GM12892 (cell line): ENCODE data around the gene SHC3.

Experiments used
- POLR2A ChIP-seq: IDR thresholded peaks from 2 replicates; pipeline ENCODE4 v1.6.1; 2011; ENCODE audit warnings: low read depth, low read length, control low read depth
- POLR2AphosphoS5 ChIP-seq: IDR thresholded peaks from 2 replicates; pipeline ENCODE4 v1.6.1; 2011; ENCODE audit warnings: low read depth, low read length, control low read depth
- TAF1 ChIP-seq: IDR thresholded peaks from 2 replicates; pipeline ENCODE4 v1.6.1; 2011; ENCODE audit warnings: low read depth, mild to moderate bottlenecking, control low read depth, low read length, borderline replicate concordance

DNA sequence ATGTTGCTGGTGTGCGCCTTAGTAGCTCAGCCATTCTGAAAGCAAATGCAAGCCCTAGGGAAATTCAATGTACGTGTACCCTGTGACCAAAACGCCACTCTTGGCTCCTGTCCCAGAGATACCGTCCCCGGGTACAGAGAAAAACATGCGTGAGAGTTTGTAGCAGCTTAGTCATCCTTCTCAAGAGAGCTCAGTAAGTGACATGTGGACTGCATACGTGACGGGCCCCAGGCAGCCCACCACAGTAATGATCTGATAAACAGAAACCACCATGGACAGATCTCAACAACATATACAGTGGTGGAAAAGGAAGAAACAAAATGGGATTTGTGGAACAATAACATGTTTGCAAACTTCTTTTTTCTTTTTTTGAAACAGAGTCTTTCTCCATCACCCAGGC, 142.2 kb downstream of the SHC3 start:
- TF ChIP-seq POLR2A (no peak), POLR2AphosphoS5 (no peak), TAF1 (no peak)
